Uterus (tissue), 4 donors: ENCODE data around the gene BIVM. TPM values are rescaled to one million over a fixed set of nuclear protein-coding genes. Genes with fewer than 3 reads are reported as not detected.

Experiments
- DNase-seq, 2 donors: peaks; one replicate each; pipeline ENCODE4 v3.0.0-alpha.2; 2019 to 2020
- H3K27ac ChIP-seq, 2 donors: fragments of 200-600 bp; sonication (generic); 1 replicate in 1 of 2; 2 replicates in 1 of 2; pipeline ENCODE4 v1.5.1; 2016 to 2018
- H3K27me3 ChIP-seq, 2 donors: fragments of 200-600 bp; sonication (generic); one replicate each; pipeline ENCODE4 v1.5.1; 2018 to 2019; ENCODE audit warnings: control low read depth in 1 of 2
- H3K36me3 ChIP-seq, 2 donors: fragments of 200-600 bp; sonication (generic); one replicate each; pipeline ENCODE4 v1.5.1; 2019; ENCODE audit warnings: control low read depth in 1 of 2
- H3K4me1 ChIP-seq, 2 donors: fragments of 200-600 bp; sonication (generic); one replicate each; pipeline ENCODE4 v1.5.1; 2018 to 2019; ENCODE audit warnings: control low read depth in 1 of 2
- H3K4me3 ChIP-seq, 2 donors: fragments of 200-600 bp; sonication (generic); 1 replicate in 1 of 2; 2 replicates in 1 of 2; pipeline ENCODE4 v1.5.1; 2018 to 2019; ENCODE audit warnings: mild to moderate bottlenecking in 1 of 2
- H3K9me3 ChIP-seq, 2 donors: fragments of 200-600 bp; sonication (generic); one replicate each; pipeline ENCODE4 v1.5.1; 2019; ENCODE audit warnings: control low read depth in 1 of 2
- POLR2A ChIP-seq, 2 donors: fragments of 450-650 bp; IDR thresholded peaks; one replicate each; pipeline ENCODE4 v1.6.1; 2016; ENCODE audit warnings: antibody characterized with exemption in 2 of 2, mild to moderate bottlenecking in 1 of 2, moderate library complexity in 1 of 2
- intact Hi-C: fragments of 100-400 bp; cut with DNase I; formaldehyde crosslinking; loops from one replicate; pipeline ENCODE4 v1.15.1; 2023; ENCODE audit warnings: low total_unique reads
- total RNA-seq, 4 donors: library from RNA; depleted of rRNA in 3 of 4; stranded (reverse); fragments of >200 nt in 3 of 4; gene quantifications; one replicate each; pipeline versions ENCODE4 v1.1.0 to v1.2.4, GENCODE V29; 2014 to 2023
- TF ChIP-seq, protein P1 (sequence below), 4 experiments: fragments of 200-600 bp in 2 of 4; fragments of 450-650 bp in 2 of 4; sonication (generic) in 2 of 4; IDR thresholded peaks; one replicate each; pipeline ENCODE4 v1.5.1; 2016 to 2019; ENCODE audit warnings: antibody characterized with exemption in 4 of 4, mild to moderate bottlenecking in 2 of 4, moderate library complexity in 1 of 4
- donor health status: DM: yes; HTN: yes; CAD: no.

BIVM gene
- total RNA-seq, 4 donors from 2014 or later = 5.0 to 55.9 (median 18.0) TPM

- no peaks in the 10 kb centered on the region for H3K36me3 ChIP-seq
- no peak for DNase-seq
- intact Hi-C loops = no loop called here
- no peak overlapping the region for H3K27ac ChIP-seq
- TF ChIP-seq POLR2A (IDR thresholded peaks at IDR 0.05) = no peak
- no peaks in the 10 kb centered on the region for H3K27me3 ChIP-seq
- H3K9me3 ChIP-seq = no peaks in the 10 kb centered on the region
- H3K4me1 ChIP-seq = no peaks in the 10 kb centered on the region
- H3K4me3 ChIP-seq = no peak overlapping the region
Measured at GRCh38 chr13:102817241-102817640, 18.3 kb downstream of the BIVM start.

DNA sequence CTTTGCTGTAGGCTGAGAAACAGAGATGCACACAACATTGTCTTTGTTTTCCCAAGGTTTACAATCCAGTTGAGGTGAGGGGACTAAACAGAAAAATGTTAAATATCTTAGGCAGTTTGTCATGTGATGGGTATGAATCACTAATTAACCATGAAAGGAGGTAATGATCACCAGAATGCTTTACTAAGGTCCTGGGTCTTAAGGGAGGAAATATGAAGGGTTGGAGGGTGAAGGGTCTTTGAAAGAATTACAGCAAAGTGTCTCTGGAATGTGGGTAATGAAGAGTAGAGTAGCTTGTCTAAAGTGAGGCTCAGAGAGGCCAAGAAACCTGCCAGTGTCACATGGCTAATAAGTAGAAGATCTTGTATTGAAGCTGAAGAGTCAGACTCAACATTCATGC, 19.0 kb downstream of the BIVM start:
- DNase-seq = no peak
- no peaks in the 10 kb centered on the region for H3K27me3 ChIP-seq
- intact Hi-C loops = no loop called here
- H3K36me3 ChIP-seq = no peaks in the 10 kb centered on the region
- no peak for TF ChIP-seq POLR2A (IDR thresholded peaks at IDR 0.05)
- TF ChIP-seq, protein P1, sequence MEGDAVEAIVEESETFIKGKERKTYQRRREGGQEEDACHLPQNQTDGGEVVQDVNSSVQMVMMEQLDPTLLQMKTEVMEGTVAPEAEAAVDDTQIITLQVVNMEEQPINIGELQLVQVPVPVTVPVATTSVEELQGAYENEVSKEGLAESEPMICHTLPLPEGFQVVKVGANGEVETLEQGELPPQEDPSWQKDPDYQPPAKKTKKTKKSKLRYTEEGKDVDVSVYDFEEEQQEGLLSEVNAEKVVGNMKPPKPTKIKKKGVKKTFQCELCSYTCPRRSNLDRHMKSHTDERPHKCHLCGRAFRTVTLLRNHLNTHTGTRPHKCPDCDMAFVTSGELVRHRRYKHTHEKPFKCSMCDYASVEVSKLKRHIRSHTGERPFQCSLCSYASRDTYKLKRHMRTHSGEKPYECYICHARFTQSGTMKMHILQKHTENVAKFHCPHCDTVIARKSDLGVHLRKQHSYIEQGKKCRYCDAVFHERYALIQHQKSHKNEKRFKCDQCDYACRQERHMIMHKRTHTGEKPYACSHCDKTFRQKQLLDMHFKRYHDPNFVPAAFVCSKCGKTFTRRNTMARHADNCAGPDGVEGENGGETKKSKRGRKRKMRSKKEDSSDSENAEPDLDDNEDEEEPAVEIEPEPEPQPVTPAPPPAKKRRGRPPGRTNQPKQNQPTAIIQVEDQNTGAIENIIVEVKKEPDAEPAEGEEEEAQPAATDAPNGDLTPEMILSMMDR (IDR thresholded peaks at IDR 0.05) = no peak
- no peak overlapping the region for H3K4me3 ChIP-seq
- H3K27ac ChIP-seq = no peak overlapping the region
- no peaks in the 10 kb centered on the region for H3K4me1 ChIP-seq
- no peaks in the 10 kb centered on the region for H3K9me3 ChIP-seq

DNA sequence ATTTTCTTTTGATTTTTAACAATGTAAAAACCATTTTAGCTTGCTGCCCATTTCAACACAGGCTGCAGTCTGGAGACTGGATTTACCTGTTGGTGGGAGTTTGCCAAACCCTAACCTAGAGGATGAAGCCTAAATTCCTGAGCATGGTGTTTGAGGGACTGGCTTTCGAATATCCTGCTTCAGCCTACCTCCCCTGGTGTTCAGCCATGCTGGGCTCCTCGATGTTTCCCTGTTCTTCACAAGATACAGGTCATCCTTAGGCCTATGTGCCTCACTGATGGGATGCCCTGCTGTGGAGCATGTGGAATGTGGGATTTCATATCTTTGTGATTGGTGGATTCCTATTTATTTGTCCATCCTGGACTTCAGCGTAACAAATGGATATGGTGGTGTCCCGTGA, 26.5 kb downstream of the BIVM start:
- no peaks in the 10 kb centered on the region for H3K9me3 ChIP-seq
- H3K27me3 ChIP-seq = no peaks in the 10 kb centered on the region
- no peak overlapping the region for H3K4me3 ChIP-seq
- intact Hi-C loops = no loop called here
- H3K27ac ChIP-seq = no peak overlapping the region
- no peaks in the 10 kb centered on the region for H3K4me1 ChIP-seq
- TF ChIP-seq, protein P1 (IDR thresholded peaks at IDR 0.05) = no peak
- TF ChIP-seq POLR2A (IDR thresholded peaks at IDR 0.05) = no peak
- DNase-seq = no peak
- H3K36me3 ChIP-seq = no peaks in the 10 kb centered on the region

DNA sequence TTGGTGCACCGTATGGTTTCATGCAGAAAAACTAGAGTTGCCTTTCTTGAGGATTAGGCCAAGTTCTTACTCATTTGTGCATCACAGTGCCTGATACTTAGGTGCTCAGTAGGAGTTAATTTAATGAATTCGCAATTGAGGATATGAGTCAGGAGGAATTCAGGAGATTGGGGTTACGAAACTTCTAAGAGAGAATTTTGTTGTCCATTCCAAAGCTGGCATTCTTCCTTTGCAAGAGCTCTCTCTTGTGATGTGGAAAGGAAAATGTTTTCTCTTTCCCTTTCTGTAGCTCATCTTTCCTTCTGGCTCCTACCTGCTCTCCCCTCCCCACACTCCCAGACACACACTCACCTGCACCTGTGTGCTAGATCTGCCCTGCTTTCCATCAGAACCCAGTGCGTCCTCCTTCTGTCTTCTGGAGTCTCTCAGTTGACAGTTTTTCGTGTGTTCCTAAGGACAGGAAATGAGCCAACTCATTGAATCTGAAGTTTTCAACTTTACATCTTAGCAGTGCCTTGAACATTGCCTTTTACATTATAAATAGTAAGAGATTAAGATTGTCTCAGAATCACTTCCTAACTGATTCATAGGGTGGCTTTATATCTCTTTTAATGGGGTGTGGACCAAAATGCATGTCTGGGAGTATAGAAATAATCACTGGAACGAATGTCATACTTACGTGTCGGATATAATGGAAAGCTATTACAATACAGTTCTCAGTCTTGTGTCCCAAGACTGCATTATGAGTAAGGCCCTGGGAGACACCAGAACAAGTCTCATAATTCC, 27.2 kb downstream of the BIVM start:
- no peaks in the 10 kb centered on the region for H3K36me3 ChIP-seq
- no peak overlapping the region for H3K27ac ChIP-seq
- no peaks in the 10 kb centered on the region for H3K4me1 ChIP-seq
- no peak for DNase-seq
- intact Hi-C loops = no loop called here
- TF ChIP-seq POLR2A (IDR thresholded peaks at IDR 0.05) = no peak
- TF ChIP-seq, protein P1 (IDR thresholded peaks at IDR 0.05) = no peak
- H3K27me3 ChIP-seq = no peaks in the 10 kb centered on the region
- no peak overlapping the region for H3K4me3 ChIP-seq
- H3K9me3 ChIP-seq = no peaks in the 10 kb centered on the region

- no peak overlapping the region for H3K27ac ChIP-seq
- intact Hi-C loops = no loop called here
- no peak for DNase-seq
- TF ChIP-seq, protein P1 (IDR thresholded peaks at IDR 0.05) = no peak
- TF ChIP-seq POLR2A (IDR thresholded peaks at IDR 0.05) = no peak
- H3K9me3 ChIP-seq = no peaks in the 10 kb centered on the region
- H3K4me3 ChIP-seq = no peak overlapping the region
- no peaks in the 10 kb centered on the region for H3K4me1 ChIP-seq
- no peaks in the 10 kb centered on the region for H3K36me3 ChIP-seq
- H3K27me3 ChIP-seq = no peaks in the 10 kb centered on the region
Measured at GRCh38 chr13:102830646-102831045, 31.7 kb downstream of the BIVM start.
